ES-I3 (cell line): ENCODE results near the gene TYW1.
"Not testable (repeated sequence)": the region's sequence is repeated elsewhere in the genome, so short reads cannot be mapped to it uniquely, and the experiment has no call there.

ENCODE experiments used
- H3K36me3 ChIP-seq: 2 replicates; pipeline ENCODE4 v1.6.1; 2013; ENCODE audit warnings: mild to moderate bottlenecking, low read length, control low read depth, moderate library complexity; ENCODE audit not compliant: insufficient read depth
- H3K4me1 ChIP-seq: 2 replicates; pipeline ENCODE4 v1.6.1; 2013; ENCODE audit warnings: mild to moderate bottlenecking, control low read depth, low read length; ENCODE audit not compliant: insufficient read depth
- H3K9ac ChIP-seq: 2 replicates; pipeline ENCODE4 v1.6.1; 2013; ENCODE audit warnings: low read depth, mild to moderate bottlenecking, low read length, moderate library complexity
- H3K9me3 ChIP-seq: 2 replicates; pipeline ENCODE4 v1.6.1; 2013; ENCODE audit warnings: mild to moderate bottlenecking, low read length, moderate library complexity; ENCODE audit not compliant: control insufficient read depth, insufficient read depth

TYW1 gene

DNA sequence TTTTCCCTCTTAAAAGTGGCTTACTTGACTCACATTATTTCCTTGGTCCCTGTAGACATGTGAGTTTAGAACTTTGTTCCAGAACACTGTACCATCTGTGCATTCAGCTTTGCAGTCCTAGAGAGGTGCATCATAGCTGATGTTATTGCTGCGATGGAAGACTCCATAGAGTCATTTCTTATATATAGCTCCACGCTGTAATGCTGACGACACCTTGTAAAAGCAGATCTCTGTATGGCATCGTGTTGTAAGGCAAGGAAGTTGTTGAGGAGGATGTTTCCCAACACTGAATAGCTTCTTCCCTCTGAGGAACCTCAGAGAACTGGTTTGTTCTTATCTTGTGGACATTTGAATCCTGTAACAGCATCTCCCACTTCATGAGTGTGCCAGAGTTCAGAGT, 109.6 kb downstream of the TYW1 start:
- H3K9me3 ChIP-seq, H3K36me3 ChIP-seq, H3K4me1 ChIP-seq, H3K9ac ChIP-seq: not testable (repeated sequence)

DNA sequence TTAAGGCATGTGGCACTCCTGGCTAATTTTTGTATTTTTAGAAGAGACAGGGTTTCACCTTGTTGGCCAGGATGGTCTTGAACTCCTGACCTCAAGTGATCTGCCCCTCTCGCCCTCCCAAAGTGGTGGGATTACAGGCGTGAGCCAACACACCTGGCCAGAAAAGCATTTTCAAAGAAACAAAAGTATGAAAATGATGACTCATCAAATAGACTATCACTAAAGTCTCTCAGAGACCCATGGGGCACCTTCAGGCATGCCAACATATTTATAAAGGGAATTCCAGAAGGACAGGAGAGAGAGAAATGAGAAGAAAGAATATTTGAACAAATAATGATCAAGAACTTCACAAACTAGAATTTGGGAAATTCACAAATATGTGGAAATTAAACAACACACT, 114.7 kb downstream of the TYW1 start:
- not testable (repeated sequence) for H3K9ac ChIP-seq, H3K9me3 ChIP-seq, H3K36me3 ChIP-seq, H3K4me1 ChIP-seq

DNA sequence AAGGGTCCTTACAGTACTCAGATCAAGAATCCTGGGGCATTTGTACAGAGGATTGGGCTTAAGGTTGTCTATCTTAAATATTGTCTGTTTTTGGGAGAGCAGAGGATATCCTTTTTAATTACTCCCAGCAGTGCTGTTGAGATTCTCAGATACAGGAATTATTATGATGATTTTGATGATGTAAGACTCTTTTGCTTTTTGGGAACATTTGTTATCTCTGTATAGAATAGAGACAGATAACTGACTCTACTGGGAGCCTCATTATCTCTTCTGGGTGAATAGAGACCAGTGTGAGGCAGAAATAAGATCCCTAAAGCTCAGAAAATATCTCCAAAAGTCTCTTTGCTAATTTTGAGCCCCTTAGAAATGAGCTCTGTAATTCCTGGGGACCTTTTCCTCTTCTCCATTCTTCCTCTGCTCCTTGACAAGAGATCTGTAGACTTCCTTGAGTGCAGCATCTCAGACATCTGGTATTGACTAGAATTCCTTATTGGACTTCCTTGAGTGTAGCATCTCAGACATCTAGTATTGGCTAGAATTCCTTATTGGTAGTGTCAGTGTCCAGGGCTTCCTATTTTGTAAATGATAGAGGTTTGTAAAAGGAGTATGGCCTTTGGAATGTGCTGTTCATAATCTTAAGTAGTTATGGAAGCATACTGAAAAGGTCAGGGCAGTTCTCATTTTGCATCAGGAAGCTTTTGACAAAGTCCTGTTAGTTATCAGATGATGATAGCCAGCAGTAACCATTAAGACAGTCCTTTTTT, 118.0 kb downstream of the TYW1 start:
- not testable (repeated sequence) for H3K9ac ChIP-seq, H3K36me3 ChIP-seq, H3K9me3 ChIP-seq, H3K4me1 ChIP-seq

DNA sequence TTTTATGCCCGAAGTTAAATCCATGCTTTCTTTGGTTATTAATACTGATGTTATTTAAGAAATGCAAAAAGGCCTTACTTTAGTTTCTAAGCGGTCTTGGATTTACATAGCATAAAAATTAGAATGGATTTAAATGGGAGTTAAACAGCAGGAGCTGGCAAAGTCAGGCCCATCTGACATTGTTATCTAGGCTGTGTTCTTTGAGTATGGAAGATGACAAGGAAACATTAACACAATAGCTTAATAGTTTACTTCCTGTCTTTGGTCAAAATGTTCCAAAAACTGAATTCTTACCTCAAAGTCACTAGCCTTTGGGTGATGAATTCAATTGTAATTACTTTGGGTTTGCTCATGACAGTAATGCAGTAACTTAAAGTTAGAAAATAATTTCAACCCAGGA, 123.9 kb downstream of the TYW1 start:
- not testable (repeated sequence) for H3K4me1 ChIP-seq, H3K9ac ChIP-seq, H3K9me3 ChIP-seq, H3K36me3 ChIP-seq

DNA sequence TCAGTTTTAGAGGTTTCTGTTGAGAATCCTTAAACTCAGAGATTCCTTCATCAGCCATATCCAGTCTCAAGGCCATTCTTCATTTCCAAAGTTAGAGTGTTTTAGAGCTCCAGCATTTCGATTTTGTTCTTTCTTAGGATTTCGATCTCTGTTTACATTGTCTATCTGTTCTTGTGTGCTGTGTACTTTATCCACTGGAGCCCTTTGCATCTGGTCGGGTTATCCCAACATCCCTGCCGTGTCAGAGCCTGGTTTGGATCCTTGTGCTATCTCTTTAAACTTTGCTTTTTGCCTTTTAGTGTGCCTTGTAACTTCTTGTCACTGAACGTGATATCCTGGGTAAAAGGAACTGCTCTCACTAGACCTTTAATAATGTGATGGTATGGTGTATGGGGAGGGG, 131.6 kb downstream of the TYW1 start:
- not testable (repeated sequence) for H3K4me1 ChIP-seq, H3K9ac ChIP-seq, H3K9me3 ChIP-seq, H3K36me3 ChIP-seq

DNA sequence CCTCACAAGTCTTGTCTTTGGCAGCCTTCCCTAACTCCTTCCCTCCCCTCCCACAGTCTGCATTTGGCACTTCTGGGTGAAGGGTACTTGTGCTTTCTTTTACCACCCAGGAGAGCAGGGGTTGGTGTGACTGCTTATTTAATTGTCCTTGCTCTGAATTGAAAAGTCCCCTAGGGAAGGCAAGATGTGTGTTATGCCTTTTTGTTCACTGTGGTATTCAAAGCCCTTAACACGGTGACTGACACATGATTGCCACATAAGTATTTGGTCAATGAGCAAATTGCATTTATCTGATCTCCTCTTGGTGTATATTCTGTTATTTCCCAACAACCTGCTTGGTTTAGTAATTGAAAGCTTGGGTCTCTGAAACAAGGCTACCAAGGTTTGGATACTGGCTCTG, 134.1 kb downstream of the TYW1 start:
- not testable (repeated sequence) for H3K9ac ChIP-seq, H3K36me3 ChIP-seq, H3K9me3 ChIP-seq, H3K4me1 ChIP-seq

DNA sequence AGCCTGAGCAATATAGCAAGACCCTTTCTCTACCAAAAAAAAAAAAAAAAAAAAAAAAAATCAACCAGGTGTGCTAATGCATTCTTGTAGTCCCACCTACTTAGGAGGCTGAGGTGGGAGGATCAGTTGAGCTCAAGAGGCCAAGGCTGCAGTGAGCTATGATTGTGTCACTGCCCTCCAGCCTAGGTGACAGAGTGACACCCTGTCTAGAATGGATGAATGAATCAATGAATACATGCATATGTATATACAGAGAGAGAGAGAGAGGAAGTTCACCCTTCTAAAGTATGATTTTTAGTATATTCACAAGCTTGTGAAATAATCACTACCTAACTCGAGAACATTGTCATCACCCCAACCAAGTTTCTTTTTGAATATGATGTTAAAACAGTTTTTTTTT, 138.3 kb downstream of the TYW1 start:
- H3K9me3 ChIP-seq, H3K36me3 ChIP-seq, H3K9ac ChIP-seq, H3K4me1 ChIP-seq: not testable (repeated sequence)

DNA sequence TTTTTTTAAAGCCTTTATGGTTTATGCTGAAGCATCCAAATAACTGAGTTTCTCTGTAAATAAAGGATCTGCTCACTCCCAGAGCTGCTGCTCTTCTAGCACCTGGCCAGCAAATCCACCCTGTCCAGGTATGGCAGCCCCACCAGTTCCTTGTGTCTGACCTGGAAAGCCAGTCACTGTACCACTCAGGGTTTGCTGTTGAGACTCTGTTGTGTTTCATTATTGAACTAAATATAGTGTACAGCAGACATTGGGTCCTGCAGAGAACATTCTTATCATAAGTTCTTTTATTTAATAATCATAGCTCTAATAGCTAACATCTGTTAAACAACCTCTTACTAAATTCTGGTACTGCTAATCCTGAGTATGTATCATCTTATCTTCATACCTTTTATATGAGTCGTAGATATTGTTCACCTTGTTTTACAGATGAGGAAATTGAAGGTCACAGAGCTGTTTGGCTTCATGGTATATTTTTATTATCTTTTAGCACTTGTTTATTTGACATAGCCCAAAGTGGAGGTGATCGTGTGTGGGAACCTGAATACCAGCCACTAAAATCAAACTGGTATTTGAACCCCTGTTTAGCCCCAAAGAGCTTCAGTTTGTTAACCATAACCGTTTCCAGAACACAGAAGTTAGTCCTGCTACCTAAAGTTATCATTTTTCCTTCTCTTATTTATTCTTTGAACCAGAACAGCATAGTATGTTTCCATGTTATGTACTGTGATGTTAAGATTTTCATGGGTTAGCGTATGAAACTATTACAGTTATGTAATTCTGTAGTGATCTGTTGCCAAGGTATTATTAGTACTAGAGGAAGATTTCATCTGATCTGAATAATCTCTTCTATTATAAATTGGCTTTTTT, 139.2 kb downstream of the TYW1 start:
- H3K9me3 ChIP-seq, H3K36me3 ChIP-seq, H3K4me1 ChIP-seq, H3K9ac ChIP-seq: not testable (repeated sequence)

DNA sequence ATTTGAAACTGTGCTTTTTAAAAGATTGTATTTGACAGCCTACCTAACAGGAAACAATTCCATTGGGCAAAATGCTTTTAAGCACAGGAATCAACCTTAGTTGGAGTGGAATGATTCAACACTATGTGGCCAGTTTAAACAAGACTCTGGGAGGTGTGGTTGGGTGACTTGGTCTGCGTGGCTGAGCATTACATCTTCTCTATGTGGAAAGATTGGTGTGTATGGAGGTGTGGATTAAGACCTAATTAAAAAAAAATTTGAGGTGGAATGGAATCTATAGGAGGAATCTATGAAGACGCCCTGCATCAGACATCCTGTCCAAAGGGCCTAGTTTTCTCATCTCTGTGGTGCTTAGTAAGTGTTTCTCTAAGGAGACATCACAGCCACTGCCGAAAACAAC, 140.9 kb downstream of the TYW1 start:
- H3K9me3 ChIP-seq, H3K36me3 ChIP-seq, H3K9ac ChIP-seq, H3K4me1 ChIP-seq: not testable (repeated sequence)

DNA sequence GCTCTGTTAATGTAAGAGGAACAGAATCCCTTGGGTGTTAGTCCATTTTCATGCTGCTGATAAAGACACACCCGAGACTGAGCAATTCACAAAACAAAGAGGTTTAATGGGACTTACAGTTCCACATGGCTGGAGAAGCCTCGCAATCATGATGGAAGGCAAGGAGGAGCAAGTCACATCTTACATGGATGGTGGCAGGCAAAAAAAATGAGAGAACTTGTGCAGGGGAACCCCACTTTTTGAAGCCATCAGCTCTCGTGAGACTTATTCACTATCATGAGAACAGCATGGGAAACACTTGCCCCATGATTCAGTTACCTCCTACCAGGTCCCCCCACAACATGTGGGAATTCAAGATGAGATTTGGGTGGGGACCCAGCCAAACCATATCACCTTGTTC, 143.2 kb downstream of the TYW1 start:
- H3K9me3 ChIP-seq, H3K4me1 ChIP-seq, H3K36me3 ChIP-seq, H3K9ac ChIP-seq: not testable (repeated sequence)

DNA sequence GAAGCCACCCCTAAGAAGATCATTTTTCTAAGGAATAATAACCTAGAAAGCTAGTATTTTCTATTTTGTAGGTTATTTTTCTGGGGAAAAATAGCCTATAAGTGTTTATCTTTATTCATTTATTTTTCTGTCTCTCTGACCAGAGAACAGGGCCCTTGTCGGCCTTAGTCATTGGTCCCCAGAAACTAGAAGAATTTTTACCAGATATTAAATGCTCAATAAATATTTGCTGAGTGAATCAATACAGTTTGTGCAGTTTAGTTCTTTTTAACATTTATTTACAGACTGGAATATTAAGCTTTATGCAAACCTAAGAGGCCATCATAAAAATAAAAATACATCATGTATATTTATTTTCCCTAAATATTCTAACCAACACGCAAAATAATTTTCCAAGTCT, 144.4 kb downstream of the TYW1 start:
- H3K4me1 ChIP-seq, H3K9ac ChIP-seq, H3K9me3 ChIP-seq, H3K36me3 ChIP-seq: not testable (repeated sequence)

DNA sequence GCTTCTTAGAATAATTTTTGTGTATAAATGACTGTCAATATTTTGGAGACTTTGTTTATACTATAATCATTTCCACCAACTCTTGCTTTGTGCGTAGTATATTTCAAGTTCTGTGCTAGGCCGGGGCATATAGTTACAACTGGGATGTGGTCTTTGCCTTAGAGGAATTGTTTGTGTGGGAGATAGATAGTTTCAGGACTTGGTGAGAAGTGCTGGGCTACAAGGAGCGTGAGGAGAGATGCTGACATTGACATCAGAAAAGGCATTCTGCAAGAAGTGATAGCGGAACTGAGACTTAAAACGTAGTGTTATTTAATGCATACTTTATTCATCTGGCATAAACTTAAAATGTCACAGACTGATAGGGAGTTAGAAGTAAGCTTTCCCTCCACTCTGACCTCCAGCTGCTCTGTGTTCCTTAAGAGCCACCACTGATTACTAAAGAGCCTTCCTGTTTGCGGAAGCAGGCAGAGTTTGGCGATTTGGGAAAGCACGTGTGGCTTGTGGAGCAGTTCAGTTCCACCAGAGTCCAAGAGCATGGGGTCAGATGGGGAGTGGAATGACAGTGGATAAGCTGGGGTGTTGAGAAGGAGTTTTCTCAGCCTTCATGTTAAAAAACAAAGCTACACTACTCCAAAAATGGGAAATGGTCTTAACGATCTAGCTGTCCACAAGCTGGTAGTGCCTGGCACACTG, 146.6 kb downstream of the TYW1 start:
- not testable (repeated sequence) for H3K4me1 ChIP-seq, H3K9ac ChIP-seq, H3K36me3 ChIP-seq, H3K9me3 ChIP-seq

DNA sequence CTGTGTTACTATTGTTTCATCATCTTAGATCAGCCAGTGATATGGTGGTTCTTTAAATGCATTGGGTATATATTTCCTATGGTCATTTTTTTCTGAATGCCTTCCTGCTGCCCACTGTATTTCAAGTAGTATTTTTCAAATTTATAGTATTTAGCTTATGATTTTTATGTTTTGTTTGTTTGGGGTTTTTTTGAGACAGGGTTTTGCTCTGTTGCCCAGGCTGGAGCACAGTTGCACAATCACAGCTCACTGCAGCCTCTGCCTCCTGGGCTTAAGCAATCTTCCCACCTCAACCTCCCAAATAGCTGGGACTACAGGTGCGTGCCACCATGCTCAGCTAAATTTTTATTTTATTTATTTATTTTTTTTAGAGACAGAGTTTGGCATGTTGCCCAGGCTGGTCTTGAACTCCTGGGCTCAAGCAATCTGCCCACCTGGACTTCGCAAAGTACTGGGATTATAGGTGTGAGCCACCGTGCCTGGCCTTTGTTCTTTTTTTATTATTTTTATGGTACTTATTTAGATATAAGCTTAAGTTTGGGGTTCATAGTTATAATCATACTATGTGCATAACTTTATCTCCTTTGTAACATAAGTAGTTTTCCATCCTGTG, 149.1 kb downstream of the TYW1 start:
- not testable (repeated sequence) for H3K9me3 ChIP-seq, H3K36me3 ChIP-seq, H3K4me1 ChIP-seq, H3K9ac ChIP-seq

DNA sequence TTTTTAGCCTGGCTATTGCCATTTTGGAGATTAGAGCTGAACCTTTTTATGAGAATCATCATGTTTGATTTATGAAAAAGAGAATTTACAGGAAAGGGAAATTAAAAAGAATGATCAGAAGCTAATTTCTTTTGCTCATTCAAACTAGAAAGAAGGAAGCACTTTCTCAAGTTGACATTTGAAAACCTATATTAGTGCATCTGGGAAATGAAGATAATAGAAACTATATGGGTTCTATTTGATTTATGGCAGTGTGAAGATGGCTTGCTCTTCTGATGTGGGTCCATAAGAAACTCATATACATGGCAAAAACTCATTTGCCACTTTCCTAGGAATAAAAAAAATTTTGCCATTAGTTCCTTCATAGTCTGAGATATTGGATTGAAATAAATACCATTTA, 152.5 kb downstream of the TYW1 start:
- not testable (repeated sequence) for H3K9me3 ChIP-seq, H3K4me1 ChIP-seq, H3K9ac ChIP-seq, H3K36me3 ChIP-seq

DNA sequence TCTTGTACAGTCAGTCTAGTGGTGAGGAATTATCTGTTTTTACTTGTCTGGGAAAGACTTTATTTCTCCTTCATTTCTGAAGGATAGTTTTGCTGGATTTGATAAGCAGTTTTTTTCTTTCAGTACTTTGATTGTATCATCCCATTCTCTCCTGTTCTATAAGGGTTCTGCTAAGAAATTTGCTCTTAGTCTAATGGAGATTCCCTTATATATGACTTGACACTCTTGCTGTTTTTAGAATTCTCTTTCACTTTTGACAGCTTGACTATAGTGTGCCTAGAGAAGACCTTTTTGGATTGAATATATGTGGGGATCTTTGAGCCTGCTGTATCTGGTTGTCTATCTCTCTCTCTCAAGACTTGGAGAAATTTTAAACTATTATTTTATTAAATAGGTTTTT, 157.7 kb downstream of the TYW1 start:
- not testable (repeated sequence) for H3K9me3 ChIP-seq, H3K36me3 ChIP-seq, H3K9ac ChIP-seq

More for the DNA sequence above, 157.7 kb downstream of the TYW1 start:
- H3K4me1 ChIP-seq, result not testable (repeated sequence)
